HG02970 (cell line): ENCODE data around the gene MMP23B.
"Not testable (repeated sequence)": the region's sequence is repeated elsewhere in the genome, so short reads cannot be mapped to it uniquely, and the experiment has no call there.

Source experiments
- ATAC-seq: cut with Tn5 transposase; IDR thresholded peaks from one replicate; pipeline ENCODE4 v1.9.1; 2021; ENCODE audit warnings: mild to moderate bottlenecking, moderate library complexity, moderate number of reproducible peaks; ENCODE audit not compliant: unreplicated experiment, low FRiP score

The MMP23B gene

DNA sequence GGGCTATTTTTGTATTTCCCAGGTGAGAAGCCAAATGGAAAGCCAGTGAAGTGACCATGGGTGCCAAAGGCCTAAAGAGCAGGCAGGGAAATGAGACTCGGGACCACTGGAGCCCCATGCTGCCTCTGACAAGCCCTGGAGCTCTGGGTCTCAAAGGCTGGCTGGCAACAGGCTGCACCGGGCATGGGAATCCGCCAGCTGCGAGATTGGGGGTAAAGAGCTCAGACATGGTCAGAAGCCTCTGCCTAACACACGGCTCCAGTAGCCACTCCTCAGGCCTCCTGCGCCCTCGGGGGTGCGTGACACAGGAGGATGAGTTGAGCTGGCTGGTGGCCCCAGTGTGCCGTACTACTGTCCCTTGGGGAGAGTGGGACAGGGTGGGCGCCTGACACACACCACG is 32.3 kb downstream of the MMP23B start:
- not testable (repeated sequence) for ATAC-seq

DNA sequence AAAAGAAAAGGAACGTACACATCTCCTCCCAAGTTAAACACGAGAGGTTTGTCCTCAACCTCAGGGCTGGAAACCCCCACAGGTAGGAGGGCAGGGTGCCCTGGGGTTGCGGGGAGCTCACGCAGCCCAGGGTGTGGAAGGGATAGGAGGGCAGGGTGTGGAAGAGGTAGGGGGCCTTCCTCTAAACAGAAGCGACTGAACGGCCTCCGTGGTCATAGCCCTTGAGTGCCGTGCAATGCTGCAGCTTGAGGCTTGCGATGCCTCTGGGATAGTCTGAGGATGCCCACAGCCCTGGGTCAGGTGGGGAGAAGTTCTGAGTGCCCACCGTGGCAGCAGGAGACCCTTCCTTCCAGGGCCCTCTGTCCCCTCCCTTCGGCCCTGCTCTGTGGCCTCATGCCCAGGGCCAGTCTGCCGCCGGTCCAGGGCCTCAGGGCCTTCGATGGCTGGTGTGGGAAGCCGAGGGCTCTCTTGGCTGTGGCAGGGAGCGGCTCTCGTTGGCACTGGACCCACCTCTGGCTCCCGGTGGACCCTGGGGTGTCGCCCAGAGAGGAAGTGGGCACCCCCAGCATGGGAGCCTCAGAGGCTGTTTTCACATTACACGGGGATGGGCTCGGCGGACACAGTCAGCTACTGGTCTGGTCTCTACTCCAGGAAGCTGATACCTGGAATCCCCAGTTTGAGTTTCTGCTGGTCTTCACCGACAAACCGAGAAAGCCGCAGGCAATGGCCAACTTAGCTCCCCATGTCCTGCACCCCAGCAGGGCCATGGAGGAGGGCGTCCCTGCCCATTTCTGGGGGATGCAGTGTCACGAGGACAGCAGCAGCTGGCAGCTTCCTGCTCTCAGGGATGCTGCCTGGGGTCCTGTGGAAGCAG is 33.2 kb downstream of the MMP23B start:
- no peak for ATAC-seq

DNA sequence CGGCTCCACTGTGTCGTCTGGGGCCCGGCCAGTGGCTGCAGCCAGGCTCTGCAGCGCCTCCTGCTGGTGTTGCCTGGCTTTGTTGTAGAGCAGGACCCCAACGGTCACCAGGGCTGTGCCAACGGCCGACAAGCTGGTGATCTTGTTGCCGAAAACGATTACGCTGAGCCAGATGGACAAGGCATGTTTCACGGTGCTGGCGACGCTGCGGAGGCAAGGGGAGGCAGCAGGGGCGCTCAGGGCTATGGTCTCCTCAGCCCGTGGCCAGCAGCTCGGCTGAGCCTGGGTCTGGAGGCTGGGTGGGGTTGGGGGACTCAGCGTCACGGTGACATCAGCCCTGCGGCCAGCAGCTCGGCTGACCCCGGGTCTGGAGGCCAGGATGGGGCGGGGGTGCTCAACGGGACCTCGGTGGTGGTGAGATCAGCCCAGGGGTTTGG is 33.9 kb downstream of the MMP23B start:
- ATAC-seq: no peak

DNA sequence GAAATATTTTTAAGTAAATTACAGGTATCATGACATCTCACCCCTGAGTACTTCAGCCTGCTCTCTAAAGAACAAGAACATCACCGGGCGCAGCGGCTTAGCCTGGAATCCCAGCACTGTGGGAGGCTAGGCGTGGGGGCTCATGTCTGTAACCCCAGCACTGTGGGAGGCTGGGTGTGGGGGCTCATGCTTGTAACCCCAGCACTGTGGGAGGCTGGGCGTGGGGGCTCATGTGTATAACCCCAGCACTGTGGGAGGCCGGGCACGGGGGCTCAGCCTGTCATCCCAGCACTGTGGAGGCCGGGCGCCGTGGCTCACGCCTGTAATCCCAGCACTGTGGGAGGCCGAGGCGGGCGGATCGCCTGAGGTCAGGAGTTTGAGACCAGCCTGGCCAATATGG is 34.6 kb downstream of the MMP23B start:
- ATAC-seq: no peak

DNA sequence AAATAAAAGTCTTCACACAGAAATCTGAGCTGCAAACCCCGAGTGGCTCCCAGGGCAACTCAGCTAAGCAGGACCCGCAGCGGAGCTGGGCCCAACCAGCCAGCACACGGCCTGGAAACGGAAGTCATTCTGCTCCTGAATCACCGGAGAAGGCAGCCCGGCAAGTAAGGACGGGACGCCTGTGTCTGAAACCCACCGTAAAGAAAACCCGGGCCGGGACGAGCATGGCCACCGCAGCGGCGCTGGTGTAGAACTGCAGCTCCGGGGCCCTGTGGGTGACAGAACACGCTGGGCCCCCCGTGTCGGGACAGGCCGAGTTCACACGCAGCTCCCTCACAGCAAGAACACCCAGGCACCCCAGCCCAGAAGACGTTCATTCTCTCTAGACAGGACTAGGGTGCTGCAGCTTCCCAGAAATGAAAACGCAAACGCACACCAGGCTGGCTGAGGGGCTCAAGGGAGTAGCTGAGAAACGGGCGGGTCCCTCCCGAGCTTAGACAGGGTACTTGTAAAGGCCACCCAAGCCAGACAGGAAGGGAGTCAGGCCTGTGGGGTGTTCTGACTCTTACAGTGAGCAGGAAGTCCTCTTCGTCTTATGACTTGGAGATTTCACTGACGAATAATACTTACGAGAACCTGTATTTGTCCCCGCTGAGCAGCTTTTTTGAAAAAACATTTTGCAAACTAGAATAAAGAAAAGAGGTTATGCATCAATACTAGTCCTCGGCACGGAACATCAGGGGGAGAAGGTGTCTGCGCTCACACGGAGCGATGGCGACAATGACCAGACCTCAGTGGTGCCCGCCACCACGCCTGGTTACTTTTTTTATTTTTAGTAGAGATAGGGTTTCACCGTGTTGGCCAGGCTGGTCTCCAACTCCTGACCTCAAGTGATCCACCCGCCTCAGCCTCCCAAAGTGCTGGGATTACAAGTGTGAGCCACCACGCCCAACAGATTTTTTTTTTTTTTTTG is 37.8 kb downstream of the MMP23B start:
- ATAC-seq: no peak

DNA sequence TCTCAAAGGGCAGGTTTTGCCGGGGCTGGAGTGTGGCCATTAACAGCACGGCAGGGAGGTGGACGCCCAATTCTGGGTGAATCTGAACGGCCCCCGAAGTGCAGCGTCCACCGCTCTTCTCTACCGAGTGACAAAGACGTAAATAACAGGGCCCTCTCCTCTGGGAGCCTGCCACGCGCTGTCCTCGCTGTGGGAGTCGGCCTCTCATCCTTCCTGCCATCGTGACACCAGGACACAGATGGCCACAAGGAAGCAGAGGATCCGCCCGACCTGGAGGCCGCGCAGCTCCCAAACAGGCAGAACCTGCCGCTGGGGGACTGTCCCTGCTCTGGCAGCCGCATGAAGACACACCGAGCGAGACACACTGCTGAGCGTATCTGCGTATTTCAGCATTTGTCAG is 38.9 kb downstream of the MMP23B start:
- ATAC-seq: no peak

DNA sequence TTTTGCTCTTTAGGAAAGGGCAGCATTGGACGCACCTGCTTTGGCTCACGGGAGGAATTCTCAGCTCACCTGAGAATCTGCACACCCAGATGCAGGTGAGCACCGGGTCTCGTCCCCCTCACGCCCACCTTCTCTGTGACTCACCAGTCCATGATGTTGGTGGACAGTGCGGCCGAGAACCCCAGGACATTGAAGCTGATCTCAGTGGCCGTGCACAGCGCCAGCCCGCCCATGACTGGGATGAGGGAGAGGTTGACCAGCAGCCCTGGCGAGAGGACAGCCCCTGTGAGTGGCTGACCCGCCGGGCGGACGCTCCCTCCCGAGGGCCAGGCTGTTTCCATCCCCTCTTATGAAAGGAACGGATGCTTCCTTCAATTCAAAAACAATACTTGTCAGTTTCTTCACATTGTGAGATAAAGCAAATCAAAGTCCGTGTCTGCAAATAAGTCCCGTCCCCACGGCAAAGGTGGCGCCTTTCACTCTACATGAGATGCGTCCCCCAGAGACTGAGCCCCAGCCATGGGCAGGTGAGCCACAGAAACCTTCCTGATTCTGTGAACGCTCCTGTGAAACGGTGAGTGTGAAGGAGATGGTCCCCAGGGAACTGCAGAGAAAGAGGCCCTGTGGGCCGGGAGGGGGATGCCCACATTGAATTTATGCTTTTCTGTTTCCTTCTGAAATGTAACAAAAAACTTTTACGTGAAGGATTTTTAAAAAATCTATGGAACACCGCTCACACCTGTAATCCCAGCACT is 39.6 kb downstream of the MMP23B start:
- ATAC-seq: no peak

DNA sequence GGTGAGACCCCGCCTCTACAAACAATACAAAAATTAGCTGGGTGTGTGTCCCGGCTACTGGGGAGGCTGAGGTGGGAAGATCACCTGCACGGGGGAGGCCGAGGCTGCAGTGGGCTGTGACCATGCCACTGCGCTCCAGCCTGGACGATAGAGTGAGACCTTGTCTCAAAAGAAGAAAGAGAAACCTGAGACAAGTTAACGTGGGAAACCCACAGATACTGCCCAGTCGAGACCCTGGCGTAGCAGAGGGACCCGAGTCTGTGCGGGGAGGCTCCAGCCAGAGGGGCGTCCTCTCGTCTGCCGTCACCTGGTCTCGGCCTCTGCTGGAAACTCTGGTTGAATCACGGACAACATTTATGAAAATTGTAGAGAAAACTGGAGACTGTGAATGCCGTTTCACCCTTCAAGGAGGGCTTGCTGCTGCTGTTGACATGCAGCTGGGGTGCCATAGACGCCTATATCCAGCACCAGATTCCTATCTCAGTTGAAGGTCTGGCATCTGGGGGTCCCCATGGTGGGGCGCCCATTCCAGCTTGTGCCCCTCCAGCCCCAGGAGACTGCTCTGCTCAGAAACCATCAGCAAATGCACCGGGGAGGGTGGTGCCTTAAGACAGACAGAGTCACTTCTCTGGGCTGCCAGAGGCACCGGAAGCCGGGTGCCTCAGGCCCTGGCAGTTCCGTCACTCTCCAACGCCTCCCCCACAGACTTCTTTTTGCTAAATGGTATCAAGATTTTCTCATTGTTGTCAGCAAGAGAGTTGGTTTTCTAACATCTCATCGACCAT is 40.4 kb downstream of the MMP23B start:
- ATAC-seq: no peak

DNA sequence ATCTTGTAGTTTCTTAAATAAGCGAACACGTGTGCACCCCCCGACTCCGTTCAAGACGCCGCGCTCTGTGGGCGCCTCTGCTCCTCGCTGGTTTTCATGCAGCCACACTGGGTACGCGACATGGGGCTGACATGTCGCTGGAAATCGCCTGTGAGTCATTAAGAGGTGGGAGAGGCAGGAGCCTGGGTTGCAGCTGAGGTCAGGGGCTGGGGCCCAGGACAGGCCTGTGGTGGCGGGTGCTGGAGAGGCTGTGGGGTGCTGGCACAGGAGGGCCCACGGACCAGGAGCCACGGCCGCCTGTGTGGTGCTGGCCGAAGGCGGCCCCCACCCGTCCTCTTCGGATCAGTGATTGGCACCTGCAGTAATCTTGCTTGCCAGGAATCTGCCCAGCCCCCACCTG is 42.8 kb downstream of the MMP23B start:
- not testable (repeated sequence) for ATAC-seq

DNA sequence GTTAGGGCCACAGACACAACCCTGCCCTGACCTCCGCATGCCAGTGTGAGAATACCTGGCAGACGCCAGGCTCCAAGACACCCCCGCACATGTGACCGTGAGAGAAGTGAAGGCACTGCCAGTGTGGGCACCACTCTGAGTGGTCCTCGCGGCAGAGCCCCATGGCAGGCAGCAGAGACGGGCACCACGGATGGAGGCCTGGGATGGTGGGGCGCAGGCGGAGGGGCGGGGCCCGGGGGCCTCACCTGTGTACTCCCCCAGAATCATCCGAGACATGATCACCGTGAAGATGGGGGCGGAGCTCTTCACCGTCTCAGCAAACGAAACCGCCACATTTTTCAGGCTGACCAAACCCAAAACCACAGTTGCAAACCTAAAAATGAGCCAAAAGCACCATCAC is 43.2 kb downstream of the MMP23B start:
- not testable (repeated sequence) for ATAC-seq

DNA sequence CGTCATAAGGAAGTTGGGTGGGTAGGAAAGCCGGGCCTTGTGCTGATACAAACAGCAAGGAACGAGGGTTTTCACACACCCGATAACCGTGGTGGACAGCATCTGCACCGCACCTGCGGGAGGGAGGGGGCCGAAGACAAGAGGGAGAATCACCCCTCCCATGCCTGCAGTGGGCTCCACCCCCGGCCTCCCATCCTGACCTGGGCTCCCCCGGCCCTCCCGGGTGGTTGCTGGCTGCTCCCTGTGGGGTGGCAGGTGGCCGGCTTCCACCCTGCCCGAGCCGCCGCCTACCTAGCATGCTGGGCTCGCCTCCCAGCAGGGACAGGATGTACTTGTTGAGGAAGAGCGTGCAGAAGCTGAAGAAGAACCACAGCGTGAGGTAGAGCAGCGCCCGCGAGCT is 44.1 kb downstream of the MMP23B start:
- not testable (repeated sequence) for ATAC-seq

DNA sequence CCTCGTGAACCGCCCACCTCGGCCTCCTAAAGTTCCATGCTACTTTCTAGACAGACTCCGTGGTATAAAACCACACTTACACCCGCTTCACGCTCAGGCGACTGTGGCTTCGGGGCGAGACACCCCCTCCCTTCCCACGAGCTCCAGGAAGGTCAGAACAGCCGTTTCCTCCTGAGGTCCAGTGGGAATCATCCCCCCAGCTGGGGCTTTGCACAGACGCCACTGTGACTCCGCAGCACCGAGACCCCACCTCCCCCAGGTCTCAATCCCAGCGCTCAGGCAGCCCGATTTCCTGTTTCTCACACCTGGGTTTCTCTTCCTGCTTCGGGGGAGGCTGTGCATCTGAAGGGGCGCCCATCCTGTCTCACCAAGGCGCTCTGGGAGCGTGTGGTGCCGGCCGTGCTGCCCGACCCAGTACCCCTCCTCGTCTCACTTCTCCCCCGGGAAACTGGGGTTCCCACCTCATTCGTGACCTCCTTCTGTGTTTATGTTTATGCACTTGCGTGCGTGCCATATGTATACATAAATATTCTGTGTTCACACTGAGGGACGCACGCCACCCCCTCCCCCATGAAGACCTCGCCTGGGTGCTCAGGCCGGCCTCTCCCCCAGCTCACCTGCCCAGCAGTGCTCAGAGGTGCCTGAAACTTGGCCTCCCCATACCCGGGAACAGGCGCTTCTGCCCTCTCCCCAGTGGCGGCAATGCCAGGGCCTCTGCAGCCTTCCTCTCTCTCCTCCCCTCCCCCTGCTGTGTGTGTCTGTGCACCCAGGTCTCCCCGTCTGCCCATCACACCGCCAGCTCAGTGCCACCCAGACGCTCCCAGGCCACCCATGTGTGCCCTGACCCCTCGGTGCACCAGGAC is 46.0 kb downstream of the MMP23B start:
- peak; percentile 53 for ATAC-seq

DNA sequence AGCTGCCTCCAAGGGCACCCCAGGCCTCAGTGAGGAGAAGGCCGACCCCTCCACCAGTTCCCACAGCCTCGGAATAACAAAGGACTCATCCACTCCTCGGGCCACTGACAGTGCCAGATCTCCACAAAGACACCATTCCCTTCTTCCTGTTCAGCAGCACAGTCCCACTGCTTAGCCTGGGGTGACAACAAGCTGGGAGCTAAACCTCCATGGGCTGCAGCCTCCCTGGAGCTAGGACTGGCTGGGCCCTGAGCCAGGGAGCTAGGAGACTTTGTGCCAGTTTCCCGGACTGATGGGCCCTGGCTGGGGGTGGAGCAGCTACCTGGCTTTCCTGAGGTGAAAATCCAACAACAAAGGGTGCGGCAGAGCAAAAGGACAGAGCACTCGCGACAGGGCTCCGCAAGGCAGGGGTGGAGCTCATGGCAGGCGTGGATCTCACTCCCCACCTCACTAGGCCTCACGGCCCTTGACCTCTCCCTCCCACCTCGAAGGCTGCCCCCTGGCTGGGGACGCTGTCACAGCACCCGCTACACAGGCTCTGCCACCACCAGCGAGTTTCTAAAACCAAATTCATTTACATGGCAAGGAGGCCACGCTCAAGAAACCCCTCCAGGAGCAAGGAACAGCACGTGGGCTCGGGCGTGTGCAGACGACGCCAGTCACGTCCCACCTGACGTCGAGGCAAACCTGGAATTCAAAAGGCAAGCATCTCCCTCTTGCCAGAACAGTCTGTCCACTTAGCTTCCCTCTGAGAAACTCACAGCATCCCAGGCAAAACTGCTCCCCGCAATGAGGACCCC is 46.8 kb downstream of the MMP23B start:
- ATAC-seq: no peak

DNA sequence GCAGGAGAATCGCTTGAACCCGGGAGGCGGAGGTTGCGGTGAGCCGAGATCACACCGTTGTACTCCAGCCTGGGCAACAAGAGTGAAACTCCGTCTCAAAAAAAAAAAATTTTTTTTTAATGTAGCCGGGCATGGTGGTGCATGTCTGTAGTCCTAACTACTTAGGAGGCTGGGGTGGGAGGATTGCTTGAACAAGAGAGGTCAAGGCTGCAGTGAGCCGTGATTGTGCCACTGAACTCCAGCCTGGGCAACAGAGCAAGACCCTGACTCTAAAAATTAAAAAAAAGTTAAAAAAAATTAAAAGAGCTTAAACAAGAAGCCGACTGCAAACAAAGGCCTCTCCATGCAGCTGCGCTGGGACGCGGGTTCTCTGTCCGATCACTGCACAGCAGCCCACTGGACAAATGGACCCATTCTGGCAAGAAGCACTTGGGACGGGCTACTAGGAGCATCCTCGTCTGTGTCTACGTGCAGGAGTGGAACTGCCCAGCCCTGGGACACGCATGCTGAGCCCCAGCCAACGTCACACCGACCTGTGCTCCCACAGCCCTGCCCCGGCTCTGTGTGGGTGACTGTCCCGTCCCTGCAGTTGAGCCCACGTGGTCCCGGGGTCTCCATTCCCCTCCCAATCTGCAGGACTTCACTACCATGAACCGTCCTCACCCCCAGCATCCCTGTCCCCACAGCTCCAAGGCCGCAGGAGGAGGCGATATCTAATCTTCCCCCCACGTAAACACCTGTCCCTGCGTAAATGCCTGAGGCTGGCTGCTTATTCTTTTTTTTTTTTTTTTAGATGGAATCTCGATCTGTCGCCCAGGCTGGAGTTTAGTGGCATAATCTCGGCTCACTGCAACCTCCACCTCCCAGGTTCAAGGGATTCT is 48.3 kb downstream of the MMP23B start:
- ATAC-seq: no peak

DNA sequence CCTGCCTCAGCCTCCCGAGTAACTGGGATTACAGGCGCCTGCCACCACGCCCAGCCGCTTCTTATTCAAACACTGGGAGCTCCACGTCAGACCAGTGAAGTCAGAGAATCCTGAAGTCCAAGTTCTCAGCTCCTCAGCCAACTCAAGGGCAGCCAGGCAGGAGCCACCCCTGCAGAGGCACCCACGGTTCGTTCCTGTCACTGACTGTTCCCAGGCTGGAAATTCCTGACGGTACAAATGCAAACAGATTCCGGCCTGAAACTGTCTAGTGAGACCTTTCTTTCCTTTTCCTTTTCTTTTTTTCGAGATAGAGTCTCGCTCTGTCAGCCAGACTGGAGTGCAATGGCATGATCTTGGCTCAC is 48.9 kb downstream of the MMP23B start:
- ATAC-seq: no peak

DNA sequence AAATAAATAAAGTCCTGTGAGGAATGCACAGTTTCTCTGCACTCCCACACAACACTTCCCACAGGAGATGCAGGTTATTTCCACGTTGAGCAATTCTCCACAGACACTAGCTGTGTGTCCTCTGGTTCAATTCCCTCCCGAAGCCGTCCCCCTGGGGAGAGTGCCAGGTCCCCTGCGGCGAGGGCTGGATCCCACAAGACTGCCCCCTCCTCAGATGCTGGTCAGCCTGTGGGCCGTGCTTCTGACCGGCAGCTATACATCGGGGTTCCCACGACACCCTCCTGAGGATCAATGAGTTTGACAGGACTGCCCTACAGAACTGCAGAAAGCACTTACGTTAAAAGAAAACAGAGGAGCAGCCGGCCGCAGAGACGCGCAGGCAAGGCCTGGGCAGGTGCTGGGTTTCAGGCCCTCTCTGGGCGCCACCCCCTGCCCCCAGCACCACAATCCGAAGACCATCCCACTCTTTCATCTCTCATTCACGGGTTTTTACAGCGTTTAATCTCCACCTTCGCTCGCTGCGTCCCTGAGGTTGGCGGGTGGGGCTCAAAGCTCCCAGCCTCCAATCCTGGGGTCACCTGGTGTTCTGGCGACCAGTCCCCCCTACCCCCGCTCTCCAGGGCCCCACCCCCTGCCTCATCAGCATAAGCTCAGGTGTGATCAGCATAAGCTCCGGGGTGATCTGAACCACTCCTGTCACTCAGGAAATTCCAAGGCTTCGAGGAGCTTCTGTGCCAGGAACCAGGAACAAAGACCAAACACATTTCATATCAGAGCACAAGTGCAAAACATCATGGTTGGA is 51.3 kb downstream of the MMP23B start:
- no peak for ATAC-seq
